Ascending aorta (tissue), 2 donors: Measurements from ENCODE around the gene LRBA. TPM values are rescaled to one million over a fixed set of nuclear protein-coding genes. Genes with fewer than 3 reads are reported as not detected.

Experiments used
- DNase-seq, 2 donors: peaks; one replicate each; pipeline ENCODE4 v3.0.0-alpha.2; 2019; ENCODE audit warnings: low spot score in 2 of 2
- H3K27ac ChIP-seq, 2 donors: fragments of 200-600 bp; sonication (generic); one replicate each; pipeline ENCODE4 v1.5.1; 2016 to 2017; ENCODE audit warnings: mild to moderate bottlenecking in 1 of 2
- H3K27me3 ChIP-seq: fragments of 200-600 bp; sonication (generic); one replicate; pipeline ENCODE4 v1.5.1; 2017
- H3K36me3 ChIP-seq, 2 donors: fragments of 200-600 bp; sonication (generic); one replicate each; pipeline ENCODE4 v1.5.1; 2016
- H3K4me1 ChIP-seq, 2 donors: fragments of 200-600 bp; sonication (generic); one replicate each; pipeline ENCODE4 v1.5.1; 2016 to 2017; ENCODE audit warnings: mild to moderate bottlenecking in 1 of 2
- H3K4me3 ChIP-seq, 2 donors: fragments of 200-600 bp; sonication (generic); one replicate each; pipeline ENCODE4 v1.5.1; 2016 to 2017; ENCODE audit warnings: mild to moderate bottlenecking in 1 of 2
- H3K9me3 ChIP-seq, 2 donors: fragments of 200-600 bp; sonication (generic); one replicate each; pipeline ENCODE4 v1.5.1; 2016
- intact Hi-C: fragments of 100-400 bp; cut with DNase I; formaldehyde crosslinking; loops from one replicate; pipeline ENCODE4 v1.15.1; 2023
- total RNA-seq: library from RNA; depleted of rRNA; stranded (reverse); fragments of >200 nt; gene quantifications from one replicate; pipeline ENCODE4 v1.1.0, GENCODE V29; 2016
- TF ChIP-seq, protein P1 (sequence below), 3 experiments: fragments of 200-600 bp in 2 of 3; fragments of 450-650 bp in 1 of 3; sonication (generic) in 2 of 3; IDR thresholded peaks; one replicate each; pipeline ENCODE4 v1.5.1; 2016 to 2019; ENCODE audit warnings: antibody characterized with exemption in 3 of 3, mild to moderate bottlenecking in 1 of 3, moderate library complexity in 1 of 3

Gene LRBA
- total RNA-seq, 1 donor from 2014 or later = 15.2 TPM

DNA sequence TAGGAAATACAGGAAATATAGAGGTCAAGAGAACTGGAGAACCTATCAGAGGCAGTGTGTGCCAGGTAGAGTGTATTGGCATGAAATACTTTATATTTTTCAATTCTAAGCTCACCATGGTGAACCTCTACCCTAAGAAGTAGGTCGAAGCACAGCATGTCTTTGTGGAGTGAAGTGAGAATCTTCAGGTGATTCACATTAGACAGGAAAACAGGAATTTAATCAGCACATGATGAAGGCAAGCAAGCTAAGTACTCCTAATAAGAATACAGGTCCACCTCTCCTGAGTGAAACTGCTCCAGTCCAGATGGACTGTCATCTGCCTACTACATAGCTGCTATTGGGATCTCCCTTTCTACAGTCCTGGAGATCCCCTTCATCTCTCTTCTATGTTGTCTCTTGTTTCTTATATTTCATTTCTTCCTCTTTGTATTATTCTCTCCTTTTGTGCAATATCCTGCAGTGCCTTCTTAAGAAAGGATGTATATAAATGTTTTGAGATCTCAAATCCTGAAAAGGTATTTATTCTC is 159.0 kb downstream of the LRBA start:
- TF ChIP-seq, protein P1, sequence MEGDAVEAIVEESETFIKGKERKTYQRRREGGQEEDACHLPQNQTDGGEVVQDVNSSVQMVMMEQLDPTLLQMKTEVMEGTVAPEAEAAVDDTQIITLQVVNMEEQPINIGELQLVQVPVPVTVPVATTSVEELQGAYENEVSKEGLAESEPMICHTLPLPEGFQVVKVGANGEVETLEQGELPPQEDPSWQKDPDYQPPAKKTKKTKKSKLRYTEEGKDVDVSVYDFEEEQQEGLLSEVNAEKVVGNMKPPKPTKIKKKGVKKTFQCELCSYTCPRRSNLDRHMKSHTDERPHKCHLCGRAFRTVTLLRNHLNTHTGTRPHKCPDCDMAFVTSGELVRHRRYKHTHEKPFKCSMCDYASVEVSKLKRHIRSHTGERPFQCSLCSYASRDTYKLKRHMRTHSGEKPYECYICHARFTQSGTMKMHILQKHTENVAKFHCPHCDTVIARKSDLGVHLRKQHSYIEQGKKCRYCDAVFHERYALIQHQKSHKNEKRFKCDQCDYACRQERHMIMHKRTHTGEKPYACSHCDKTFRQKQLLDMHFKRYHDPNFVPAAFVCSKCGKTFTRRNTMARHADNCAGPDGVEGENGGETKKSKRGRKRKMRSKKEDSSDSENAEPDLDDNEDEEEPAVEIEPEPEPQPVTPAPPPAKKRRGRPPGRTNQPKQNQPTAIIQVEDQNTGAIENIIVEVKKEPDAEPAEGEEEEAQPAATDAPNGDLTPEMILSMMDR (IDR thresholded peaks at IDR 0.05) = no peak
- H3K4me3 ChIP-seq = no peak overlapping the region
- H3K27ac ChIP-seq = no peak overlapping the region
- H3K4me1 ChIP-seq = no peaks in the 10 kb centered on the region
- intact Hi-C loops = no loop called here
- DNase-seq = no peak
- H3K27me3 ChIP-seq = no peaks in the 10 kb centered on the region
- no peaks in the 10 kb centered on the region for H3K9me3 ChIP-seq
- peaks cover 3 to 8% of the 10 kb centered on the region in 2 donors for H3K36me3 ChIP-seq

DNA sequence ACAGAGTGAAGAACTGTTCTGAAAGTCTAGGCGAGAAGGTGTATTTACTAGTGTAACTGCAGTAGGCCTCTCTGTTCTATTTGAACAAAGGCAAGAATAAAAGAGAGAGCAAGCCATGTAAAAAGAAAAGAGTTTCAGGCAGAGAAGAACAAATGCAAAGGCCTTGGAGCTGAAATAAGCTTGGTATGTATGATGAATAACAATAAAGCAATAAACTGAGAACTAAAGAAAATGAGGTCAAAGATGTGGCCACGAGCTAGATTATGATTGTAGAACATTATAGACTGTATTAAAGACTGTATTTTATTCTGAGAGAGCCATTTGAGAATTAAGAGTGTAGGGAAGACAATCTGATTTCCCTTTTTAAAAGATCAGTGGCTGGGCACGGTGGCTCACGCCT is 160.5 kb downstream of the LRBA start:
- intact Hi-C loops = no loop called here
- H3K4me1 ChIP-seq = no peaks in the 10 kb centered on the region
- no peak for DNase-seq
- H3K27me3 ChIP-seq = no peaks in the 10 kb centered on the region
- no peaks in the 10 kb centered on the region for H3K9me3 ChIP-seq
- H3K27ac ChIP-seq = no peak overlapping the region
- TF ChIP-seq, protein P1 (IDR thresholded peaks at IDR 0.05) = no peak
- no peak overlapping the region for H3K4me3 ChIP-seq
- peaks cover 6 to 13% of the 10 kb centered on the region in 2 donors for H3K36me3 ChIP-seq

DNA sequence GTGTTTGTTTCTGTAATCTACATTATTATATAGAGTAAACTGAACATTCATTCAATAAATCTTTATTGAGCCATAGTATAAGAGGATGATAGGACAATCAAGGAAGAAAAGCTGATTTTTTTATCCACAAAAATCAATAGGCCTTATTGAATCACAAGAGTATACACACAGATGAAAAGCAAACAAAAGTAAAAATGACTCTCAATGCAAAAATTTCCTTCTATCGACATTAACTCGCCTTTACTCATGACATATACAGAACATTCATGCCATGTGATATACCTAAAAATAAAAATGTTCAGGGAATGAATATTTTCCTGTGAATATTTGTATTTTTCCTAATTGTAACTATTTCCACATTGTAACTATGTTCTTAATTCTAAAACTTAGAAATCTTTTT is 161.2 kb downstream of the LRBA start:
- Histone ChIP-seq H3K4me1 (no peaks in the 10 kb centered on the region), H3K27me3 (no peaks in the 10 kb centered on the region), H3K36me3 (peaks cover 6 to 20% of the 10 kb centered on the region in 2 donors), H3K27ac (no peak overlapping the region), H3K4me3 (no peak overlapping the region), H3K9me3 (no peaks in the 10 kb centered on the region)
- intact Hi-C loops = no loop called here
- TF ChIP-seq, protein P1 (IDR thresholded peaks at IDR 0.05) = no peak
- no peak for DNase-seq

DNA sequence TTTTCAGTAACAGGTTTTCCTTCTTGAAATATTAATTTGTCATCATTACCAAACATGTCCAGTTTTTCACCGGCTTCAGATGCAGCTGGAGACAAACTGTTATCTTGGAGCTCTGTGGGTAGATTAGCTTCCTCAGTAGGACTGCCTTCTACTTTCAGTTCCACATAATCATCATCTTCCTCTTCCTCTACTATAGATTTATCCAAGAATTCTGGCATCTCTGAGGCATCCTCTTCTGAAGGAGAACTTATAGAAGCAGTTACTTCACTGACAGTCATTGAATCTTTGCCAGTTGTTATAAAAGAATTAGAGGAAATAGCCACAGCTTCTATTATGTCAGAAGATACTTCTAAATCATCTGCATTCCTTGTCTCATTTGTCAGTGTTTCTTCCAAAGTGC is 162.9 kb downstream of the LRBA start:
- Histone ChIP-seq H3K9me3 (no peaks in the 10 kb centered on the region), H3K27ac (no peak overlapping the region), H3K4me1 (no peaks in the 10 kb centered on the region), H3K36me3 (peaks cover 6 to 32% of the 10 kb centered on the region in 2 donors), H3K27me3 (no peaks in the 10 kb centered on the region), H3K4me3 (no peak overlapping the region)
- intact Hi-C loops = no loop called here
- DNase-seq = no peak
- TF ChIP-seq, protein P1 (IDR thresholded peaks at IDR 0.05) = no peak

DNA sequence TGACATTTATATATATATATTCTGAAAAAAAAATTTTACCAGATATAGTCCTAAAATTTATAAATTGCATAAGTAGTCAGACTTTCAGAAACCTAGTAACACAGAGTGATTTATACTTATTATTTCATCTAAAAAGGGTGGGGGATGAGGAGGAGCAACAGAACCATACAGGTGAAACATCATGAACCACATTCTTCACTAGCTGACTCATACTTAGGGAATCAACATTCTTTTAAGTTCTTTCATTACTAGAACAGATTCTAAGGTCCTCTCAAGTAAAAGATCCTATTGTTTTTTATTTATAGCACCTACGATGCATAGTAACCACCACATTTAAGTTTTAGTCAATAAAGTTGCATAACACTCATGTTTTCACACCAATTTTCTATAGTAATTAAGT is 166.1 kb downstream of the LRBA start:
- no peaks in the 10 kb centered on the region for H3K27me3 ChIP-seq
- DNase-seq = no peak
- TF ChIP-seq, protein P1 (IDR thresholded peaks at IDR 0.05) = no peak
- intact Hi-C loops = no loop called here
- no peaks in the 10 kb centered on the region for H3K9me3 ChIP-seq
- no peaks in the 10 kb centered on the region for H3K4me1 ChIP-seq
- H3K4me3 ChIP-seq = no peak overlapping the region
- peaks cover 6 to 44% of the 10 kb centered on the region in 2 donors for H3K36me3 ChIP-seq
- no peak overlapping the region for H3K27ac ChIP-seq

DNA sequence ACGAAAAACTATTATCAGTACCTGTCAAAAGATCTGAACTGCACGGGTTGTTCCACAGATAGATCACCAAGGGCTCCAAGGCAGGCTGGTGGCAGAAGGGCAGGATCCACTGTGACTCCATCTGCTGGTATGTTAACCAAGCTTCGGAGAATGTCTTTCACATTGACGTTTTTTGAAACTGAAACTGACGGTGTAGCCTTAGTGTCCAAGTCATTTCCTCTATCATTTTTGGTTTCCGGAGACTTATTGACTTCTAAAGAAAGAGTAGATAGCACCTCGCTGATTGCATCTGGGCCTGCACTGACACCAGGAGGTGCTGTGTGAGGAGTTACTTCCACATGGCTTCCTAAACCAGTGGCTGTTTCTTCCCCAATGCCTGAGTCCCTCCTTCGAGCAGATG is 186.9 kb downstream of the LRBA start:
- Histone ChIP-seq H3K4me3 (no peak overlapping the region), H3K27ac (no peak overlapping the region), H3K27me3 (no peaks in the 10 kb centered on the region), H3K4me1 (no peaks in the 10 kb centered on the region), H3K36me3 (peaks cover 5 to 15% of the 10 kb centered on the region in 2 donors), H3K9me3 (no peaks in the 10 kb centered on the region)
- TF ChIP-seq, protein P1 (IDR thresholded peaks at IDR 0.05) = no peak
- peak in 1 of 2 donors; percentile 8 for DNase-seq
- intact Hi-C loops = no loop called here
